ENCODE measurements around the gene CANT1. TPM values are rescaled to one million over a fixed set of nuclear protein-coding genes. Genes with fewer than 3 reads are reported as not detected.

CANT1 gene
- polyA plus RNA-seq, 1 donor, result 52.1 TPM

Other genes with a start within 250 kb of the CANT1 start
- gene CYTH1, start 227.5 kb downstream of the CANT1 start, polyA plus RNA-seq, result 40.6 TPM
- gene USP36, start 168.9 kb downstream of the CANT1 start, polyA plus RNA-seq, result 49.0 TPM
- gene CEP295NL, start 106.6 kb downstream of the CANT1 start, polyA plus RNA-seq, result 0.24 TPM
- gene TIMP2, start 84.4 kb downstream of the CANT1 start, polyA plus RNA-seq, result 89.2 TPM
- gene LGALS3BP, start 29.8 kb downstream of the CANT1 start, polyA plus RNA-seq, result 325 TPM
- 3.1 TPM for gene C1QTNF1, start 14.4 kb upstream of the CANT1 start, polyA plus RNA-seq
- 78.0 TPM for gene ENGASE, start 65.1 kb upstream of the CANT1 start, polyA plus RNA-seq